ENCODE data around the gene CDKAL1. TPM values are rescaled to one million over a fixed set of nuclear protein-coding genes. Genes with fewer than 3 reads are reported as not detected.
"Not testable (repeated sequence)": the region's sequence is repeated elsewhere in the genome, so short reads cannot be mapped to it uniquely, and the experiment has no call there.

Gene CDKAL1
- total RNA-seq, 2 donors from 2014 or later: 12.1 to 19.0 TPM

- intact Hi-C loops (cut with DNase I): no loop called here
- H3K27me3 ChIP-seq (replicated peaks; ENCODE audit: insufficient read depth): no peaks in the 10 kb centered on the region
- no peaks in the 10 kb centered on the region for H3K36me3 ChIP-seq
- DNase-seq (ENCODE audit: low spot score): no peak
- no peak overlapping the region for H3K27ac ChIP-seq
- TF ChIP-seq POLR2A (IDR thresholded peaks at IDR 0.05): no peak
- TF ChIP-seq POLR2AphosphoS5 (IDR thresholded peaks at IDR 0.05): no peak
- H3K9me3 ChIP-seq: no peaks in the 10 kb centered on the region
- no peak overlapping the region for H3K4me3 ChIP-seq
- WGBS: 98% methylated on average over 7 of the region's 7 CpGs
- no peaks in the 10 kb centered on the region for H3K4me1 ChIP-seq (replicated peaks)
These were observed 285.6 kb downstream of the CDKAL1 start for GRCh38 chr6:20819774-20820400.

- Histone ChIP-seq H3K27me3 (replicated peaks; ENCODE audit: insufficient read depth) (no peaks in the 10 kb centered on the region), H3K4me1 (replicated peaks) (no peaks in the 10 kb centered on the region), H3K27ac (no peak overlapping the region), H3K9me3 (no peaks in the 10 kb centered on the region), H3K4me3 (no peak overlapping the region), H3K36me3 (no peaks in the 10 kb centered on the region)
- DNase-seq (ENCODE audit: low spot score): no peak
- TF ChIP-seq POLR2A (IDR thresholded peaks at IDR 0.05) (no peak), POLR2AphosphoS5 (IDR thresholded peaks at IDR 0.05) (no peak), CTCF (IDR thresholded peaks at IDR 0.05) (no peak)
- WGBS: 69% methylated on average over 6 of the region's 6 CpGs
- intact Hi-C loops (cut with DNase I): no loop called here
These were observed 292.1 kb downstream of the CDKAL1 start for GRCh38 chr6:20826378-20826777.

- H3K9me3 ChIP-seq: no peaks in the 10 kb centered on the region
- H3K36me3 ChIP-seq: no peaks in the 10 kb centered on the region
- H3K4me3 ChIP-seq: no peak overlapping the region
- TF ChIP-seq CTCF (IDR thresholded peaks at IDR 0.05): no peak
- TF ChIP-seq POLR2AphosphoS5 (IDR thresholded peaks at IDR 0.05): no peak
- TF ChIP-seq POLR2A (IDR thresholded peaks at IDR 0.05): no peak
- DNase-seq (ENCODE audit: low spot score): no peak
- H3K27ac ChIP-seq: no peak overlapping the region
- H3K27me3 ChIP-seq (replicated peaks; ENCODE audit: insufficient read depth): no peaks in the 10 kb centered on the region
- 45% methylated on average over 1 of the region's 1 CpG for whole genome bisulfite sequencing
- intact Hi-C loops (cut with DNase I): no loop called here
- H3K4me1 ChIP-seq (replicated peaks): no peaks in the 10 kb centered on the region
These were observed 293.5 kb downstream of the CDKAL1 start for GRCh38 chr6:20827798-20828197.

GRCh38 chr6:20830576-20830975 lies 296.3 kb downstream of the CDKAL1 start:
- intact Hi-C loops (cut with DNase I): no loop called here
- WGBS: 100% methylated on average over 1 of the region's 1 CpG
- Histone ChIP-seq H3K9me3 (no peaks in the 10 kb centered on the region), H3K4me1 (replicated peaks) (no peaks in the 10 kb centered on the region), H3K4me3 (no peak overlapping the region), H3K27me3 (replicated peaks; ENCODE audit: insufficient read depth) (no peaks in the 10 kb centered on the region), H3K36me3 (no peaks in the 10 kb centered on the region), H3K27ac (no peak overlapping the region)
- no peak for DNase-seq (ENCODE audit: low spot score)
- TF ChIP-seq POLR2A (IDR thresholded peaks at IDR 0.05): no peak
- TF ChIP-seq POLR2AphosphoS5 (IDR thresholded peaks at IDR 0.05): no peak

GRCh38 chr6:20831251-20831650 lies 297.0 kb downstream of the CDKAL1 start:
- 99% methylated on average over 7 of the region's 7 CpGs for WGBS

GRCh38 chr6:20833881-20834515 lies 299.7 kb downstream of the CDKAL1 start:
- WGBS: 89% methylated on average over 8 of the region's 8 CpGs
- Histone ChIP-seq H3K27ac (no peak overlapping the region), H3K9me3 (no peaks in the 10 kb centered on the region), H3K4me1 (replicated peaks) (no peaks in the 10 kb centered on the region), H3K4me3 (no peak overlapping the region), H3K27me3 (replicated peaks; ENCODE audit: insufficient read depth) (no peaks in the 10 kb centered on the region), H3K36me3 (no peaks in the 10 kb centered on the region)
- intact Hi-C loops (cut with DNase I): no loop called here
- DNase-seq (ENCODE audit: low spot score): no peak
- TF ChIP-seq CTCF (IDR thresholded peaks at IDR 0.05) (no peak), POLR2AphosphoS5 (IDR thresholded peaks at IDR 0.05) (no peak), POLR2A (IDR thresholded peaks at IDR 0.05) (no peak)

More at GRCh38 chr6:20831251-20831650, 297.0 kb downstream of the CDKAL1 start:
- H3K9me3 ChIP-seq; H3K4me3 ChIP-seq; H3K27me3 ChIP-seq (replicated peaks; ENCODE audit: insufficient read depth); DNase-seq (ENCODE audit: low spot score); intact Hi-C loops (cut with DNase I); H3K36me3 ChIP-seq; H3K27ac ChIP-seq; H3K4me1 ChIP-seq (replicated peaks): not testable (repeated sequence)

All from prostate gland (tissue), 2 donors.